ENCODE measurements around the gene EBP. TPM values are rescaled to one million over a fixed set of nuclear protein-coding genes. Genes with fewer than 3 reads are reported as not detected.

The EBP gene
- total and polyA plus RNA-seq, 7 donors: 3.8 to 11.9 (median 8.1) TPM

DNA sequence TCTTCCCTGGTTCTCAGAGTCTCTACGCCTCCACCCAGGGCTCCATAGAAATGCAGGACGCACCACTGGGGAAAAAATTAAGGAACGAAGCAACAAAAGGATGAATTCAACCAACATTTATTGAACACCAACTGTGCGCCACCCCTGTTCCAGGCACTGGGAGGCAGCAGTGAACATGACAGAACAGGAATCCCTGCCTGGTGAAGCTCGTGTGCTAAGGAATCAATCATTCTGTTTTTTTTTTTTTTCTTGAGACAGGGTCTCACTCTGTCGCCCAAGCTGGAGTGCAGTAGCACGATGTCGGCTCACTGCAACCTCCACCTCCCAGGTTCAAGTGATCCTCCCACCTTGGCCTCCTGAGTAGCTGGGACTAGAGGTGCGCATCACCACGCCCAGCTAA, 47.5 kb upstream of the EBP start:
- DNase-seq (no peak), ATAC-seq (no peak)
- intact Hi-C loops (cut with DNase I): loop anchor here in 1 of 2 donors (10.0 kb wide), 1 partner anchor 399 kb away; the partner anchor contains the start of gene ZNF630
- Histone ChIP-seq H3K27ac (no peak overlapping the region), H3K4me3 (no peak overlapping the region), H3K9me3 (no peaks in the 10 kb centered on the region), H3K4me1 (no peaks in the 10 kb centered on the region), H3K36me3 (ENCODE audit: insufficient read depth in 1 of 2, low read depth in 1 of 2) (no peaks in the 10 kb centered on the region), H3K27me3 (ENCODE audit: insufficient read depth in 3 of 3, low read length in 2 of 3) (no peaks in the 10 kb centered on the region)
- 79 to 93% (median 83%) methylated on average over 6 to 10 of the region's 10 CpGs for WGBS, 3 donors
- TF ChIP-seq, protein P1, sequence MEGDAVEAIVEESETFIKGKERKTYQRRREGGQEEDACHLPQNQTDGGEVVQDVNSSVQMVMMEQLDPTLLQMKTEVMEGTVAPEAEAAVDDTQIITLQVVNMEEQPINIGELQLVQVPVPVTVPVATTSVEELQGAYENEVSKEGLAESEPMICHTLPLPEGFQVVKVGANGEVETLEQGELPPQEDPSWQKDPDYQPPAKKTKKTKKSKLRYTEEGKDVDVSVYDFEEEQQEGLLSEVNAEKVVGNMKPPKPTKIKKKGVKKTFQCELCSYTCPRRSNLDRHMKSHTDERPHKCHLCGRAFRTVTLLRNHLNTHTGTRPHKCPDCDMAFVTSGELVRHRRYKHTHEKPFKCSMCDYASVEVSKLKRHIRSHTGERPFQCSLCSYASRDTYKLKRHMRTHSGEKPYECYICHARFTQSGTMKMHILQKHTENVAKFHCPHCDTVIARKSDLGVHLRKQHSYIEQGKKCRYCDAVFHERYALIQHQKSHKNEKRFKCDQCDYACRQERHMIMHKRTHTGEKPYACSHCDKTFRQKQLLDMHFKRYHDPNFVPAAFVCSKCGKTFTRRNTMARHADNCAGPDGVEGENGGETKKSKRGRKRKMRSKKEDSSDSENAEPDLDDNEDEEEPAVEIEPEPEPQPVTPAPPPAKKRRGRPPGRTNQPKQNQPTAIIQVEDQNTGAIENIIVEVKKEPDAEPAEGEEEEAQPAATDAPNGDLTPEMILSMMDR (IDR thresholded peaks at IDR 0.05): no peak

- Histone ChIP-seq H3K9me3 (no peaks in the 10 kb centered on the region), H3K4me1 (no peaks in the 10 kb centered on the region), H3K27me3 (ENCODE audit: insufficient read depth in 3 of 3, low read length in 2 of 3) (no peaks in the 10 kb centered on the region), H3K36me3 (ENCODE audit: insufficient read depth in 1 of 2, low read depth in 1 of 2) (no peaks in the 10 kb centered on the region), H3K4me3 (no peak overlapping the region), H3K27ac (no peak overlapping the region)
- no peak for ATAC-seq
- 68 to 76% (median 72%) methylated on average over 6 of the region's 6 CpGs for WGBS, 3 donors
- intact Hi-C loops (cut with DNase I): loop anchor here in 1 of 2 donors (10.0 kb wide), 1 partner anchor 400 kb away; the partner anchor contains the start of gene ZNF630
- DNase-seq: no peak
- TF ChIP-seq, protein P1 (IDR thresholded peaks at IDR 0.05): no peak
These were observed 47.0 kb upstream of the EBP start for GRCh38 chrX:48474581-48474980.

DNA sequence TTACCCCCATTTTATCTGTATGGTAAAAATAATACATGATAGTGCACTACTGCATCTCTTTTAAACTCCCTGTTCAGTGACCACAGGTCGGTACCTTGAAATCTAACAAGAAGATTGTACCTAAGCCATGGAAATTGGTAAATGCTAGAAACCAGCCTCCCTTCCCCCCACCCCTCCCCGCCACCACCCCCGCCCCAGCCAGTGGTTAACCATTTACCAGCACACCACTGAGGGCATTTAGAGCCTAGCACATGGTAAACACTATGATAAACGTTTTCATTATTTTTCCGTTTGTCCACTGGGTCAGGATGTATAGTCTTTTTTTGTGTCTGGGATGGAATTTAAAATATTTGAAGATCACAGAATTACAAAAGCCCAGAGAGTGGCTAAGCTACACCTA, 46.3 kb upstream of the EBP start:
- no peaks in the 10 kb centered on the region for H3K27me3 ChIP-seq (ENCODE audit: insufficient read depth in 3 of 3, low read length in 2 of 3)
- TF ChIP-seq, protein P1 (IDR thresholded peaks at IDR 0.05): no peak
- ATAC-seq (no peak), DNase-seq (no peak)
- H3K4me3 ChIP-seq: peak overlapping the region; percentile 70
- H3K27ac ChIP-seq: peak overlapping the region; percentile 72
- H3K36me3 ChIP-seq (ENCODE audit: insufficient read depth in 1 of 2, low read depth in 1 of 2): no peaks in the 10 kb centered on the region
- intact Hi-C loops (cut with DNase I): loop anchor here in 1 of 2 donors (10.0 kb wide), 1 partner anchor 400 kb away; the partner anchor contains the start of gene ZNF630
- H3K4me1 ChIP-seq: no peaks in the 10 kb centered on the region
- WGBS, 3 donors: 0 to 27% (median 3%) methylated on average over 5 of the region's 5 CpGs
- H3K9me3 ChIP-seq: no peaks in the 10 kb centered on the region

DNA sequence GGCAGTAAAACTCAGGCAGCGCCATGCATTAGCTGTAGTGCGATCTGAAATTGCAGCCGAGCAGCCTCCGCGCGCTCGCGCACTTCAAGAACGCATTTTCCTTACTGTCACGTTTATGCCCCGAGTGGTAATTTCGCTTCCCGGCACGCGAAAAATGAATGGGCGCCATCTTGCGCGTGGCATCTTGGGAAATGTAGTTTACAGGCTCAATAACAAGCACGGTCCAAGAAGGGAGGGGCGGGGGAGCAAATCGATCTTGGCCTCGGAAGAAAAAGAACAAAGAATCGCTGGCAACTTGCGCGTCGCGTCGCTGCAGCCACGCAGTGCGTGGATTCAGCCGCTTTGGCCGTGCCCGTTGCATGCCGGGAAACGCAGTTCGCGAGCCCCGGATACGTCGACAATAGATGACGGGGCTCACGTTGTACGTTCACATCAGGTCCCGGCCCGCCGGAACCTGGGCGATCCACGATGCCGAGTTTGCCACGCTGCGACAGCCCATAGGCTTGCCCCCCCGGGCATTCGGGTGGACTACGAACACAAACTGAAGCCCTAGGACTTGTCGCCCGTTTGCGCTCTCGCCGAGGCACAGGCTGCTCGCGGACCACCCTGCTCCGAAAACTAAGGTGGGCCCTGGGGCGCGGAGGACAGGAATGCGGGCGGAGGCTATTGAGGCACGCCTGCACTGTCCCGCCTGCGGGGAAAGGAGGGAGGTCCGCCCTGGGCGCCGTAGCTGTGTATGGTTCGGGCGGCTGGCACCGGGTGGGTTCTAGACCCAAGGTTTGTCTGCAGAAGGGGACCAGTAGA, 45.6 kb upstream of the EBP start, which contains the start of gene FTSJ1:
FTSJ1 (plus strand) TSS at position 426 of the 804 bp plus-strand sequence. CDS start 1,849 bp downstream, outside the sequence.
- no peaks in the 10 kb centered on the region for H3K4me1 ChIP-seq
- no peaks in the 10 kb centered on the region for H3K27me3 ChIP-seq (ENCODE audit: insufficient read depth in 3 of 3, low read length in 2 of 3)
- peak; percentile 88 to 93 for DNase-seq
- peak within 1 kb of the TSS; percentile 70 for H3K4me3 ChIP-seq
- TF ChIP-seq, protein P1 (IDR thresholded peaks at IDR 0.05): no peak
- no peaks in the 10 kb centered on the region for H3K9me3 ChIP-seq
- WGBS, 3 donors: 0 to 30% (median 2%) methylated on average over 67 to 75 of the region's 75 CpGs
- intact Hi-C loops (cut with DNase I): loop anchor here in 1 of 2 donors (10.0 kb wide), 1 partner anchor 401 kb away; the partner anchor contains the start of gene ZNF630
- H3K36me3 ChIP-seq (ENCODE audit: insufficient read depth in 1 of 2, low read depth in 1 of 2): no peaks in the 10 kb centered on the region
- H3K27ac ChIP-seq: peak within 1 kb of the TSS; percentile 72
- peak; percentile 91 to 96 (median 93) for ATAC-seq

All from psoas muscle (tissue), 8 donors.